GM15510 (cell line): ENCODE data around the gene CDH15.

Experiments
- POLR2A ChIP-seq: IDR thresholded peaks from 3 replicates; pipeline ENCODE4 v1.6.1; 2011; ENCODE audit warnings: borderline replicate concordance; ENCODE audit not compliant: insufficient read length; ENCODE audit errors: extremely low read depth

The CDH15 gene

DNA sequence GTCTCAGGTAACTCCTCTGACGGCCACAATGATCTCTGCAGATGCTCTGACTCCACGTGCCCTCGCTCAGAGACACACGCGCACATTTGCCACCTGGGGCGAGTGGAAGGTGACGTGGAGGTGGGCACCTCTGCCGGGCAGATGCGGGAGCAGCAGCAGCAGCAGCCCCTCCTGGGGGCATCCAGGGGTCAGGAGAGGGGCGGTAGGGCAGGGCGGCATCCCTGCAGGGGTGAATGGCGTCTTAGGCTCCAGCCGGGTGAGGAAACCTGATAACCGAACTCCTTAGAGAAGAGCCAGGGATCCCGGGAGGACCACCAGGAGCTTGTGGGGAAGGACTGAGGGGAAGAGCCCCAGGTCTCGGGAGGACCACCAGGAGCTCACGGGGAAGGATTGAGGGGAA lies 34.6 kb upstream of the CDH15 start:
- no peak for TF ChIP-seq POLR2A

GRCh38 chr16:89137666-89138512 lies 33.7 kb upstream of the CDH15 start:
- TF ChIP-seq POLR2A, result no peak

DNA sequence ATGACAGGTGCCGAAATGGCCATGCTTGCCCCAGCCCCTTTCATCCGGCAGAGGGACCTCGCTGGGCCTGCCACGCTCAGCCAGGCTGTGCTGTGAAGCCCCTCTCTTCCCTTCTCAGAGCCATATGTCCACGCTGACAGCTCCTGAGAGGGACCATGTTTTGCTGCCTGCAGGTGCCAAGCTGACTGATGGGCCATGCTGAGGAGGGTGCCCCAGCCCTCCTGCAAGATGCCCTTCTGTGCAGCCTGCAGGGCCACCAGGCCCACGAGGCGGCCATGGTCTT lies 33.1 kb upstream of the CDH15 start:
- no peak for TF ChIP-seq POLR2A

DNA sequence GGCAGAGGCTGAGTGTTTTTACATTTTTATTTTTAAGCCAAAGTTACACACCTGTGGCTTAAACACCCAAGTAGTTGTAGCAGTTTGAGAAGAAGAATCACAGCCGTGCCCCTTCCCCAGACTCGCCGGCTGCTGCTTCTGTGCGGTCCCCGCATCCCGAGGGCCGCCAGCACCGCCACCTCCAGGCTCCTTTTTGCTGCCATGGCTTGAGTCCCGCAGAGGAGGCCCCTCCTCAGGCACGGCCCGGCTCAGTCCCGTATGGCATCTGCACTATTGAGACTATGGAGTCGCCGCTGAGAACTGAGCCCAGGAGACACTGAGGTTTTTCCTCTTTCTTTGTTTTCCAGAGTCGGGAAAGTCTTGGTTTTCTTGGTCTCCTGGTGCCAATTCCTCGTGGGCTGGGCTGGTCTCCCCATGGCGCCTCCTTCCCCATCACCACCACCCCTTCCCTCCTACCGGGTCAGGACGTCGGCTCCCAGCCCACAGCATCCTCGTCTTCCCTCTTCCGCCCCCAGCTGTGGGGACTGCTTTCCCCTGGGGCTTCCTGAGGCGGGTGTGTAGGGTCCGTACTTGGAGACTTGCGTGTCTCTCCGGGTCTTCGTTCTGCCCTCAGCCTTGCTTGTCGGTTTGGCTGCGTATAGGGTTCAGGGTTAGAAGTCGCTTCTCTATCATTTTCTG lies 32.6 kb upstream of the CDH15 start:
- TF ChIP-seq POLR2A, result no peak

DNA sequence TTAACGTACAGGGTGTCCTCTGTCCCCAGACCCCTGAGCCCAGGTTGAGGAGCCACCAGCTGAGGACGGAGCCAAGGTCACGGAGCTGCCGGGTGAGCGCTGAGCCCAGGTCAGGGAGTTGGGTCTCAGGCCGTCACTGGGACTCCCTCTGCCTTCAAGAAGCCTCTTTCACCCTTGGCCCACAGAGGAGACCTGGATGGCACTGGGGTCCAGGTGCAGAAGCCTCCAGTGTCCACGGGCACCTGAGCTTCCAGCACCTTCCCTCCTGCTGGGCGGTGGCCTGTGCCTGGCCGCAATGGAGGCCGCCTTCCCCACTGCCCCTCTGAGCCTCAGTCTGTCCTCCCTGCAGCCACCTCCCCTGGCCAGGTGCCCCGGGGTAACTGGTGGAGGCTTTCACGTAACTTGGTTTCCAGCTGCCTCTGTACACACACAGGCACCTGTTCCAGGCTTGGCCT lies 31.6 kb upstream of the CDH15 start:
- no peak for TF ChIP-seq POLR2A

- TF ChIP-seq POLR2A, result no peak
These were observed 31.1 kb upstream of the CDH15 start for GRCh38 chr16:89140401-89140800.

- TF ChIP-seq POLR2A, result no peak
These were observed 30.3 kb upstream of the CDH15 start for GRCh38 chr16:89140981-89141883.

DNA sequence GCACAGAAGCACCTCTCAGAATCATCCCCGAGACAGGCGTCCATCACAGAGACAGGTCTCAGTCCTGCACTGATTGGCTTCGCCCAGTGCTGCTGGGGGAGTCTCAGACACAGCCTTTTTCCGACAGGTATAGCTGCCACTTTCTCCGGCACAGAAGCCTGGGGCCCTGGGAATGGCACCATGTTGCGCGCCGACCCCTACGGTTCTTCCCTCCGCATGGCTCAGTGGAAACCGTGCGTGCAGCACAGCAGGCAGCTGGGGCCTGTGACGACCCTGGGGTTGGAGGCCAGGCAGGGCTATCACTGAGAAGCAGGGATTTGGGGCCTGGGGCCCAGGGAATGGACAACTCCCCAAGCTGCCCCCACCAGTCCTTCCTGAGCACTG lies 29.7 kb upstream of the CDH15 start:
- no peak for TF ChIP-seq POLR2A

DNA sequence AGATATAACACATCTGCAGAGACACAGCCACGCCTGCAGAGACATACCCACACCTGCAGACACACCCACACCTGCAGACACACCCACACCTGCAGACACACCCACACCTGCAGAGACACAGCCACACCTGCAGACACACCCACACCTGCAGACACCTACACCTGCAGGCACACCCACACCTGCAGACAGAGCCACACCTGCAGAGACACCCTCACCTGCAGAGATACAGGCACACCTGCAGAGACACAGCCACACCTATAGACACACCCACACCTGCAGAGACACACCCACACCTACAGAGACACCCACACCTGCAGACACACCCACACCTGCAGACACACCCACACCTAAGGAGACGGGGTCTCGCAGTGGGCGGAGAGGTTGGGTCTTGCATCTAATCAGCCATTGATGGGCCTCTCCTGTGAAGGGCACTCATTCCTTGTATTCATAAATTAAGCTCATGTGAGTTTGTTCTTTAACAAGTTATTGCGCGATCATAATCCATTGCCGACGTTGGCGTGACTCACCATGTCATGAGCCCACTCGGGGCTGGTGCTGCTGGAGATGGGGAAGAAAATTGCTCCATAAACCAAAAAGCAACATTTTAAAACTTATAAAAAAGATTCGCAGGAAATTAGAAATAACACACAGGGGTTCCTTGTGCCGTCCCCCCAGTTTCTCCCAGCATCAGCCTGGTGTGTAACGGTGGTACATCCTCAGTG lies 28.9 kb upstream of the CDH15 start:
- TF ChIP-seq POLR2A, result no peak

- no peak for TF ChIP-seq POLR2A
These were observed 28.3 kb upstream of the CDH15 start for GRCh38 chr16:89143201-89143741.

DNA sequence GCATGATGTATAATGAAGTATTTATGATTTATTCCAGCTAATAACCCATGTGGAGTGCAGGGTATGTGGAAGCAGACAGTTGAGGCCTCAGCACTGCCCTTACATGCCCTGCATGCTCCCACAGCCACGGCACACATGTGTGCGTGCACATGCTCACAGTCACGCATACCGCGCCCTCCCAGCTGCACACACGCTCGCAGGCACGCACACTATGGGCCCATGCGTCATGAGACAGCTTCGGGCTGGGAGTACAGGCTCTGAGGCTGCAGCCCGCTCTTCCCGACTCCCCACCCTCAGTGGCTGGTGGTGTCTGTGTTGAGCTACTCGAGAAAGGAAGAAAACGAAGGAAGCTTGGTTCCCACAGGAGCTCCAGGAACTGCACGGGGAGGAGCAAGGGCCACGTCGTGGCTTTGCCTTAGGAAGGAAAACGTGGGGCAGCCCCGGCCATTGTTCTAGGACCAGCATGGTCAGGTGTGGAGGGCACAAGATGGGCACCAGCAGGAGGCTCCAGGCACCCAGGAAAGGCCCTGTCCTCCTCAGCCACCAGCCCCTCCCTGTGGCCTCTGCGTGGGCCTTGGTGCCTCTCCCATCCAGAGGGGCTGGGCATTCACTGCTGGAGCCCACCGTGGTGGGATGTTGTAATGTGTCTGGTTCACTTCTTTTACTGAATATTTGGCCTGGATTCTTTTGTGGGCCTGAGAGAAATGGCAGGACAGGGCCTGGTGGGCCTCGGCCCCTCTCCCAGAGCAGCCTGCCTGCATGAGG lies 27.5 kb upstream of the CDH15 start:
- no peak for TF ChIP-seq POLR2A

GRCh38 chr16:89144681-89145080 lies 26.9 kb upstream of the CDH15 start:
- no peak for TF ChIP-seq POLR2A

DNA sequence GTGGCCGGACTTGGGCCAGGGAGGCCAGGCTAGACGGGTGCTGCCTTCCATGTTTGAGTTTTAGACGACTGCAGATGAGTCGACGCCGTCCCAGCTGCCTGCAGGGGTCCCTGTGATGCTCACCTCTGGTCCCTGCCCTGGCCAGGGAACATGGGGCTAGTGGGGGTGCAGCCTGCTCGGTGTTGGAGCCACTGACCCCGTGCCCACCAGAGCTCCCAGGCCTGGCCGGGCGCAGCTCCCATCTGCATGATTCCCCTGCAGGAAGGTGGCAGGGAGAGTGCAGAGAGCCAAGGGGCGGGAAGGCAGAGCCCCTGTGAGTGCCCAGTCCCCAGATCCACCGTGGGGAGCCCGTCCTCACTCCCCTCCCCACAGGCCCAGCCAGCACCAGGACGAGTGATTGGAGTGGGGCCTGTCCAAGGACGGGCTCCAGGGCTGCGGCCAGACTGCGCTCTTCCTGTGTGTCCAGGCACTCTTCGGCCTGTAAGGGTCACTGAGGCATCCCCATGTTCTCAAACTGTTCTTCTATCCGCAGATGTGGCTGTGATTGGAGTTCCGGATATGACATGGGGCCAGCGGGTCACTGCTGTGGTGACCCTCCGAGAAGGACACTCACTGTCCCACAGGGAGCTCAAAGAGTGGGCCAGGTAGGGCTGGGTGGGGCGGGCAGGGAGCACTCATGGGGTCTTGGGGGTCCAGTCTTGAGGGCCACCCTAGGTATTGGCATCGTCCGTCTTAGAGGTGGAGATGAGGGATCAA lies 26.0 kb upstream of the CDH15 start:
- no peak for TF ChIP-seq POLR2A
